HG02610 (cell line): Measurements from ENCODE around the gene C5orf63.
"Not testable (repeated sequence)": the region's sequence is repeated elsewhere in the genome, so short reads cannot be mapped to it uniquely, and the experiment has no call there.

Source experiments
- ATAC-seq: cut with Tn5 transposase; IDR thresholded peaks from one replicate; pipeline ENCODE4 v1.9.1; 2021; ENCODE audit warnings: mild to moderate bottlenecking, moderate library complexity; ENCODE audit not compliant: unreplicated experiment

The C5orf63 gene

DNA sequence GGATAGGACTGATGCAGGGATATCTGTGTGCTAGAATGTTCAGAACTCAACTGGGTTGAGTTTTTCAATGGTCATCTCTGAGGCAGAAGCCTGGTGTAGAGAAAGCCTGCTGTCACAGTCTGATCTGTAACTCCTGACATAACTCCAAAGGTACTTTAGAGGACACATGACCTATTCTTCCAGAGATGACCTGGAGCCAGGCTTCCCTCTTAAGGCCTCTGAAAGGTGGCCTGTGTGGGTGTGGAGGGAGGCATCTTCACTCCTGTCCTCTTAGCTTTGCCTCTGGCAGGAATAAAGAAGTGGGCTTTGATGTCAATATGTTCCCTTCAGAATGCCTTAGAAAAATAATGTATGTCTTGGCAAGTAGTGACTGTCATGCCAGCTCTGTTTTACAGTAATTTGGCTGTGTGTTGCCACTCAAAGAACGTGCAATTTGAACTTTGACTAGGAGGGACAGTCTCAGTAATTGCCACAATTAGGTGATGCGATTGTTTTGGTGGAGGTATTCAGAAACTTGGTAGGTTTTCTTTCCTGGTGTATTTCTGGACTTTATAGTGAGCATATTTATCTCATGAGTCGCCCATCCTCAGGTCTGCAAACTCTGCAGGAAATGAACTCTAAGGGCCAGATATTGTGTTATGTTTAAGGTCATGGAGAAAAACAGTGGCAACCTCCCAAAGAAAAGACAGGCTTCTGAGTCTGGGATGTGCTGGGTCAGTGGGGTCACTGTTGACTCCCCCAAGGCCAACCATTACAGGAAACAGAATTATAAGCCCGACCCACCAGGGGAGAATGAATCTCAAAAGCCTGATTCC lies 3.2 kb upstream of the C5orf63 start:
- no peak for ATAC-seq

DNA sequence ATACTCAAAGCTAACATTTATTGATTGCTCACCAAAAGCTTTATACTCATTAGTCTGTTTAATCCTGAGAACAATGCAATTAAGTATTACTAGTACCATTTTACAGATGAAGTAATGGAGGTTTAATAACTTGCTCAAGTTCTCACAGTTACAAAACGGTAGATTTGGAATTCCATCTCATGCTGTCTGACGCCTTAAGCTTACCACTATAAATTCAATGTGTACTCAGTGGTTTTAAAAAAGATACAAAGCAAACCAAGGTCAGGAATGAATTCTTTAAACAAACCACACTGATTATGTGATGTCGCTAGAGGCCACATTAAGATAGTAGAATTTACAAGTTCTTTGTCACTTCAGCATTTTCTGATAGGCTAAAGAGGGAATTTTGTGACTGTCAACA lies 1.2 kb upstream of the C5orf63 start:
- no peak for ATAC-seq

GRCh38 chr5:127070243-127070642 lies 3.1 kb downstream of the C5orf63 start:
- no peak for ATAC-seq

GRCh38 chr5:127068493-127069214 lies 4.6 kb downstream of the C5orf63 start:
- no peak for ATAC-seq

DNA sequence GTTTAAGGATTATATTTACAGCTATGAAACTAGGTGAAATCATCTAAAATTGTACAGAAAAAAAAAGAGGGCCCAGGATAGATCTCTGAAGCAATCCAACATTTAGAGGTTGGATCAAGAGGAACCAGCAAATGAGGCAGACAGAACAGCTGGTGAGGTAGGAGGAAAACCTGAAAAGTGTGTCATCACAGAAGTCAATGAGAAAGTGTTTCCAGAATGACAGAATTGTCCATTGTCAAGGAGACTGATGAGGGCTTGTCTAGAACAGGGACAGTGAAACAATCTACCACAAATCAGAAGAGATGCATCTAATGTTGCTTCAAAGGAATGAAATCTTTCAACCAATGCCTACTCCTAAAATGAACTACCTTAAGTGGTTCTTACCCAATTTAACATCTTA lies 6.6 kb downstream of the C5orf63 start:
- no peak for ATAC-seq

DNA sequence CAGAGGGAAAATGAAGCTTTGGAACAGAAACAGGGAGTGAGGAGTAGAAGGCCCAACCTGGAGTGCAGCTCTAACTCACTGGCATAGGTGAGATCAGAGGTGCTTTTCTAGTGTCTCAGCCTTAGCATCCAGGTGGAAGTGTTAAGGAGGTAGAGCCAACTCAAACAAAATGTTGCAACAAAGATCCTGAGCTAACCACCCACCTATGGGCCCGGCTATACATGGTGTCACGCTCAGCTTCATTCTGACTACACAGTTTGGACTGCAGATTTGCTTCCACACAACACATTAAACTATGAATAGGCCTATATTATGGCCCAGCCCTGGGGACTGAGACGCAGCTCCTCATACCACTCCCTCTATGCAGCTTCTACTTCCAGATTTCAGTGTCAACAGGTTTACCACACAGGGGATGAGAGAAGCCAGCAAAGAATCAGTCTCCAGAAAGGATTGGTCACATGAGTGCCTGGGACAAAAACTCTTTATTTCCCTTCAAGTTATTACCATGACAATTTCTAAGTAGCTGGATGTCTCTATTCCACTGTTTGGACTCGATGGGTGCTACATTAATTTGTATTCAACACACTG lies 9.0 kb downstream of the C5orf63 start:
- no peak for ATAC-seq

DNA sequence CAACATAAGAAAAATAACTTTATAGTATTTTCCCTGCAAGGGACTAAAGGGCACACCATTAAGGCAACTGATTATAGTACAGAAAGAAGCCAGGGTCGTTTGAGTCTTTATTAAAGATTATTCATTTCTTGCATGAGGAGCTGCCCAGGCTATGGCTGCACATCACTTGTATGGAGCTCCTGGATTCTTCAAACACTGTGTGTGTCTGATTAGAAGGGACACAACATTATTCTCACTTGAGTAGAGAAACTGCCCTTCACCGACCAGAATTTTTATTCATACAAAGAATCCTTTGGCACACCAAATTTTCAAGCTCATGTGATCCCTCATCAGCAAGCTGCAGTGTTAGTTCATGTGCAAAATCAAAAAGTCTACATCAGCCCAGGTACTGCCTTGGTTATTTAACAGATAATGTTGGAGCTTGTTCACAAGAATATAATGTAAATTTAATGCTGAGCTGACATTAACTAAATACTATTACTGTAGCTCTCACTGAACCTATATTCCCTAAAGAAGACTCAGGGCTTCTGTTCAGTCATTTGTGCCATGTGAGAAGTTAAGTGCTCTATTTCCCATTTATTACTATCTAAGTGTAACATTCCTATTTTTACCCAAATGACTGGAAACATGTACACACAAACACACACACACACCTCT lies 9.9 kb downstream of the C5orf63 start:
- ATAC-seq, result no peak

DNA sequence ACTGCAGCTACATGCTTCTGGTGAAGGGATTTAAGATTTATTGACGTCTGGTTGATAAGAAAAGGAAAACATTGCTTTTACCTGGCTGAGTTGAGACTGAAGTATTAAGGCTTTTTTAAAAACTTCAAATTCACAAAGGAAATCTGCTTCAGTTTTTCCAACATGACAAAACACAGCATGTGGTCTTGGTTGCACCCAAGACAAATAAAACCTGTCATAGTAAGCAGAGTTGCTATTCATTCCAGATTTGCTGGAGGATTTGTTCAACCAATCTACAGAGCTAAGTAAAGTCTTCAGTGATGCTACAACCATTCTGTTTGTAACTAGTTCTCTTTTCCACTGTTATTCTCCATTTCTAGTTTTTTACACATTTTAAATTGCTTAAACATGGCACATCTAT lies 11.3 kb downstream of the C5orf63 start:
- ATAC-seq, result no peak

DNA sequence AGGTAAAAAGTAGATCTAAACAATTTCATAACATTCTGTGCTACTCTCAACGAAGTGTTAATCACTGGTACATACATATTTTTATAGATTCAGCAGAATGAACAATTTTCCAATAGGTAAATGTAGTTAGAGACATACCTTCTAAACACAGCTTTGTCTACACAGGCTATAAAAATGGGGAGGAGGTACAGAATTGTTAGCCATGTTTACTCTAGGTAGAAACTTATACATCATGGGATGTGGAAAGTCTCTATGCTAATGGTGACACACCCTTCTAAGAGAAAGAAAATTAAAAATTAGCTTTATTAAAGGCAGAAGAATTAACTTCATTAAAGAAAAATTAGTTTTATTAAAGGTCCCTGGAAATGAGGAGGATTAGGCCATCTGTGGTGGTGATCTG lies 11.8 kb downstream of the C5orf63 start:
- no peak for ATAC-seq

GRCh38 chr5:127060470-127060985 lies 12.8 kb downstream of the C5orf63 start:
- no peak for ATAC-seq

GRCh38 chr5:127056896-127057295 lies 16.4 kb downstream of the C5orf63 start:
- ATAC-seq, result no peak

DNA sequence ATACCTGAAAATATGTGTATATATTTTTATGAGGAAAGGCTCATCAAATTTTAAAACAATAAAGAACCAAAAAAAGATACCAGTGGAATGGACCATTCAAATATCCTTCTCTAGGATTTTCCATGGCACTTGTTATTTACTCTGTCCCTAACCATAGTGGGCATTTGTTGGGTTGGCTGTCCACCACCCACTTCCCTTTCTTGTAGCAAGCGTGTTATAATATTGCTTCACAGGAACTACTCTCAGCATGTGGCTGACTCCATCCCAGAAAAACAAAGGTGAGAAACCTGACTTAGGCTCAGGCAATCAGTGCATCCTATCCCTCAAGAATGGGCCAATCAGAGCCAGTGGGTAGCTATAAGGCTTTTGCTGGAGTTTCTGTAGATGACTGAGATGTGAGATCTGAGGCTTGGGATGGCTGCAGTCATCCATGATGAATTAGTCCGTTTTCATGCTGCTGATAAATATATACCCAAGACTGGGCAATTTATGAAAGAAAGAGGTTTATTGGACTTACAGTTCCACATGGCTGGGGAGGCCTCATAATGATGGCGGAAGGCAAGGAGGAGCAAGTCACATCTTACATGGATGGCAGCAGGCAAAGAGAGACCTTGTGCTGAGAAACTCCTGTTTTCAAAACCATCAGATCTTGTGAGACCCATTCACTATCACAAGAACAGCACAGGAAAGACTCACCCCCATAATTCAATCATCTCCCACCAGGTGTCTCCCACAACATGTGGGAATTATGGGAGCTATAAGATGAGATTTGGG lies 17.2 kb downstream of the C5orf63 start:
- no peak for ATAC-seq

DNA sequence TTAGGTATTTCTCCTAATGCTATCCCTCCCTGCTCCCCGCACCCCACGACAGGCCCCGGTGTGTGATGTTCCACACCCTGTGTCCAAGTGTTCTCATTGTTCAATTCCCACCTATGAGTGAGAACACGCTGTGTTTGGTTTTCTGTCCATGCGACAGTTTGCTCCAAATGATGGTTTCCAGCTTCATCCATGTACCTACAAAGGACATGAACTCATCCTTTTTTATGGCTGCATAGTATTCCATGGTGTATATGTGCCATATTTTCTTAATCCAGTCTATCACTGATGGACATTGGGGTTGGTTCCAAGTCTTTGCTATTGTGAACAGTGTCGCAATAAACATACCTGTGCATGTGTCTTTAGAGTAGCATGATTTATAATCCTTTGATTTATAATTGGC lies 19.8 kb downstream of the C5orf63 start:
- not testable (repeated sequence) for ATAC-seq

DNA sequence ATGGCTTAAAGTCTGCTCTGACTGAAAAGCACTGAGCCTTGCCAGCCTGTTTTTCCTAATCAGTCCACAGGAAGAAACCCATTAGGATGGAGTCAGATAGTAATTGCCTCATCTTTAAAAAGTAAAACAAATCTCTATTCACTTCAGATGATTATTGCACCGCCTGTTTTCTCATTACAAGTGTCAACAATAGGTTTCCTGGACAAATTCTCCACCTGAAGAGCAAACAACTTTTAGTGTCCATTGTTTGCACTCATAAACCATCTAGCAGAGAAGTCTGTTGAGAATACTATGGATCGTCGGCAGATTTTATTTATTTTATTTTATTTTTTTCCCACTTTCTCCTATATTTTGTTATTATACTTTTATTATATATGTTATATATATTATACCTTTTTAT lies 20.3 kb downstream of the C5orf63 start:
- no peak for ATAC-seq

DNA sequence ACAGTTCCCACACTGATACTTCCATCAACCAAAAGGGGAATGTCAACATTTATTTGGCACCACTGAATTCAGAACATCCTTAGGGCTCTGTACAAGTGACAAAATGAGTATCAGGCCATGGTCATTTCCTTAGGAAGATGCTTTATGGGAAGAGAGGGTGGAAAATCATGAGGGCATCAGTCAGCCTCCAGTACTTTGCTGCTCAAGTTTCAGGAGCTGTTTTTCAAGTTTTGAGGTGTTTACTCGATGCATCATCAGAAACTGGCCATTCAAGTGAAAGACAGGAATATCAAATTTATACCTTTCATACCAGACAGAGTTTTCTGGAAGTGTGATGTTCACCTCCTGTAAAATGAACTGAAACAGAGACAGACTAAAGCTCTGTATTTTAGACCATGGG lies 21.7 kb downstream of the C5orf63 start:
- no peak for ATAC-seq

- ATAC-seq, result no peak
Measured at GRCh38 chr5:127046343-127047072, 26.8 kb downstream of the C5orf63 start.

DNA sequence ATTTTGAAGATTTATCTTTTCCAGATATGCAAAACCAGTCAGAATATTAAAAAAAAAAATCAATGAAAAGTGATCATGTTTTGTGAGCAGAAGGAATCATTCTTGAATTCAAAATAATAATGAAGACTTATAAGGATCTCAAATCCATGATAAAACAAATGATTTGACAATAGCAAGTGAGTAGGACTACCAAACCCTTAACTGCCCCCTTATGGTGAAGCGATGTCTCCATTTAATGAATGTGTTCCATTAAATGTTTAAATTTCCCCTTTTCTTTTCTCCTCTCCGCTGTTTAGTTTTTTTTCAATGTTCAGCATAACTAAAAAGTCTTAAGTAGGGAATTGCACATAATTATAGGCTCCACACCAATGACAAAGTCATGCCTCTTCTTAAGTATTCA lies 30.7 kb downstream of the C5orf63 start:
- no peak for ATAC-seq

DNA sequence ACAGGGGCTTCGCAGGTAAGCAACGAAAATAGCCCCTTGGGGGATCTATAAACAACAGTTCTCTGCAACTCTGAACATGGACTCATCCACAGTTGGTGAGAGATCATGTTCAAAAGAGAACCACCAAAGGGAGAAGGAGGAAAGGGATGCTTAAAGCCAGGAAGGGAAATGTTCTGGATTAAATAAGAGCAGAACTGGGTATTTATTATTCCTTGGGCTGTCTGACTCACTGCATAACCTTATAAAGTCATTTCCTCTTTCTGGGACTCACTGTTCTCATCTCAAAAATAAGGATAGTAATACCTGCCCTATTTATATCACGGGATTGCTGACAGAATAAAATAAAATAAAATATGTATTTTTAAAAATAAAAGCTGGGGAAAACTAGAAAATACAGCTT lies 31.7 kb downstream of the C5orf63 start:
- no peak for ATAC-seq

DNA sequence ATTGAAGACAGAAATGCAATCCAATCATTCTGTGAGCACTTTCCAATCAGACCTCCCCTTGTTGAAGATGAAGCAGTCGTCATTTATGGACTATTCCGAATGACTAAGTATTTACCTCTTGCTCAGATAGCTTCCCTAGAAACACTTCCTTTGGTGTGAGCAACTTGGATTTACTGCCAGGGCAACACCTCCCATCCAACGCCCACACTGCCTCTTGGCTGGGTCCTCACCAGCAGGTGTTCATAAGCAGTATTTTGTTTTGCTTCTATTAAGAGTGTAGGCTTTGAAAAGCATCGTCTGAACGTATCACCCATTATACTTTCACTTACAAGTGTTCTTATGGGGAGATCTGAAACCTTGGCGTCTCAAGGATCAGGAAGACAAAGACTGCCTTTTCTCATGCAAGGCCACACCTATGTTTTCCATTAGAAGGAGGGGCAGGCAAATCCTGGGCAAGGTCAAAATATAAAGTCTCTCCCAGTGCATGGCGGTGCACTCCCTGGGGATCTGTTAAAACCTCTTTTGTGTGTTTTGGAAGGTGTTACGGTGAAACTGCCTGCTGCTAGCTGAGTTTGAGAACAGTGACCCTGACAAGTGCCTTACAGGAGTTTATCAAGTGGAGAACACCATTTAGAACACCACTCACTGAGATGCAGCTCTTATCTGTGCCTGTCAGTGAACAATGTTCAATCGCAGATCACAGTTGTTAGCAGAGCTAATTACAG lies 32.3 kb downstream of the C5orf63 start:
- no peak for ATAC-seq
